ENCODE data around the gene ZNF836.
"Not testable (repeated sequence)": the region's sequence is repeated elsewhere in the genome, so short reads cannot be mapped to it uniquely, and the experiment has no call there.

The ZNF836 gene

GRCh38 chr19:52200755-52201391 is 29.5 kb upstream of the ZNF836 start:
- not testable (repeated sequence) for H3K4me3 ChIP-seq (ENCODE audit: low read length); H3K27ac ChIP-seq (ENCODE audit: low read length); H3K9me3 ChIP-seq (ENCODE audit: control insufficient read depth, insufficient read depth, low read length); H3K27me3 ChIP-seq (ENCODE audit: control insufficient read depth, insufficient read depth, low read length); H3K4me1 ChIP-seq (ENCODE audit: control insufficient read depth, insufficient read depth, low read length); DNase-seq (ENCODE audit: low read depth, low spot score)
- H3K36me3 ChIP-seq (ENCODE audit: control insufficient read depth, insufficient read depth, low read length) = peaks cover 35% of the 10 kb centered on the region
- no CpG with 5 or more reads among the region's 17 CpGs for WGBS (ENCODE audit: insufficient coverage, insufficient read length)

DNA sequence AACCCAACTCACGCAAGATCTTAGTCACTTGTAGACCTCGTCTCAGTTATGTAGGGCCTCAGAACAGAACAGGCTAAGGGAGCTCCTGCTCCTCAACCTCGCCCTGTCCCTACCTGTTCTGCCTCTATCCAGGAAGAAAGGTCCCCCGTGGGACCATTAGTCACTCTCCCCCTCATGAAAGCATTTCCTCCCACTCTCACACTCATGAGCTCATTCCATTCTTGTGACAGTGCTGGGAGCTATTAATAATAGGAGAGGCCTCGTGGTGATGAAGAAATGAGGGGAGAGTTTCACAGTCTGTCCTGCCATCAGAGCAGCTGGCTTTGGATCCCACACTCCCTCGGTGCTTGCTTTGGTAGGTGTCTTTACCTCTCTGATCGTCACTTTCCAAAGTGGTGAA is 28.6 kb upstream of the ZNF836 start:
- no CpG with 5 or more reads among the region's 7 CpGs for WGBS (ENCODE audit: insufficient coverage, insufficient read length)
- Histone ChIP-seq H3K27ac (ENCODE audit: low read length) (no peak overlapping the region), H3K36me3 (ENCODE audit: control insufficient read depth, insufficient read depth, low read length) (peaks cover 33% of the 10 kb centered on the region; the same call in 1 of the 2 replicates), H3K4me1 (ENCODE audit: control insufficient read depth, insufficient read depth, low read length) (no peaks in the 10 kb centered on the region), H3K9me3 (ENCODE audit: control insufficient read depth, insufficient read depth, low read length) (no peaks in the 10 kb centered on the region), H3K27me3 (ENCODE audit: control insufficient read depth, insufficient read depth, low read length) (no peaks in the 10 kb centered on the region), H3K4me3 (ENCODE audit: low read length) (no peak overlapping the region)
- DNase-seq (ENCODE audit: low read depth, low spot score) = no peak

- no peak overlapping the region for H3K4me3 ChIP-seq (ENCODE audit: low read length)
- peaks cover 33% of the 10 kb centered on the region; the same call in 1 of the 2 replicates for H3K36me3 ChIP-seq (ENCODE audit: control insufficient read depth, insufficient read depth, low read length)
- H3K27ac ChIP-seq (ENCODE audit: low read length) = no peak overlapping the region
- no CpG with 5 or more reads among the region's 3 CpGs for WGBS (ENCODE audit: insufficient coverage, insufficient read length)
- H3K27me3 ChIP-seq (ENCODE audit: control insufficient read depth, insufficient read depth, low read length) = no peaks in the 10 kb centered on the region
- no peak for DNase-seq (ENCODE audit: low read depth, low spot score)
- H3K9me3 ChIP-seq (ENCODE audit: control insufficient read depth, insufficient read depth, low read length) = no peaks in the 10 kb centered on the region
- H3K4me1 ChIP-seq (ENCODE audit: control insufficient read depth, insufficient read depth, low read length) = no peaks in the 10 kb centered on the region
Observed at GRCh38 chr19:52198678-52199077, 27.3 kb upstream of the ZNF836 start.

- no peaks in the 10 kb centered on the region for H3K4me1 ChIP-seq (ENCODE audit: control insufficient read depth, insufficient read depth, low read length)
Observed at GRCh38 chr19:52197964-52198363, 26.5 kb upstream of the ZNF836 start.

GRCh38 chr19:52196256-52196967 is 25.0 kb upstream of the ZNF836 start:
- no CpG with 5 or more reads among the region's 5 CpGs for WGBS (ENCODE audit: insufficient coverage, insufficient read length)
- no peaks in the 10 kb centered on the region for H3K27me3 ChIP-seq (ENCODE audit: control insufficient read depth, insufficient read depth, low read length)
- DNase-seq (ENCODE audit: low read depth, low spot score) = no peak
- H3K27ac ChIP-seq (ENCODE audit: low read length) = no peak overlapping the region
- H3K4me1 ChIP-seq (ENCODE audit: control insufficient read depth, insufficient read depth, low read length) = no peaks in the 10 kb centered on the region
- no peaks in the 10 kb centered on the region for H3K9me3 ChIP-seq (ENCODE audit: control insufficient read depth, insufficient read depth, low read length)
- no peak overlapping the region for H3K4me3 ChIP-seq (ENCODE audit: low read length)
- H3K36me3 ChIP-seq (ENCODE audit: control insufficient read depth, insufficient read depth, low read length) = peaks cover 12% of the 10 kb centered on the region; the same call in 1 of the 2 replicates

More at GRCh38 chr19:52197964-52198363, 26.5 kb upstream of the ZNF836 start:
- Histone ChIP-seq H3K4me3 (ENCODE audit: low read length) (no peak overlapping the region), H3K27ac (ENCODE audit: low read length) (no peak overlapping the region), H3K36me3 (ENCODE audit: control insufficient read depth, insufficient read depth, low read length) (peaks cover 27% of the 10 kb centered on the region; the same call in 1 of the 2 replicates), H3K27me3 (ENCODE audit: control insufficient read depth, insufficient read depth, low read length) (no peaks in the 10 kb centered on the region), H3K9me3 (ENCODE audit: control insufficient read depth, insufficient read depth, low read length) (no peaks in the 10 kb centered on the region)
- no CpG with 5 or more reads among the region's 3 CpGs for WGBS (ENCODE audit: insufficient coverage, insufficient read length)
- no peak for DNase-seq (ENCODE audit: low read depth, low spot score)

DNA sequence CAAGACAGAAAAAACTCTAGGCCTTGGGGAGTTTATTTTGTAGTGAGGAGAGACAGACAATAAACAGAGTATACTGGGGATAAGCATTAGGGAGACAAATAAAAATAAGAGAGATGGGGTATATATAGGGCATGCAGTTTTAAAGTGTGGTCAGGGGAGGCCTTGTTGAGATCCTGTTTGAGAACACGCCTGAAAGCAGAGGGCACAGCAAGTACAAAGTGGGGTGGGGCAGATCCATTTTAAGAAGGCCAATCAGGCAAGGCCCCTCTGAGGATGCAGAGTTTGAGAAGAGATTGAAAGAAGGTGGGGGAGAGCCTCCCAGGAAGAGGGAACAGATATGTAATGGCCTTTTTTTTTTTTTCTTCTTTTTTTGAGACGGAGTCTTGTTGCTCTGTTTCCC is 20.5 kb upstream of the ZNF836 start:
- Histone ChIP-seq H3K4me3 (ENCODE audit: low read length) (no peak overlapping the region), H3K9me3 (ENCODE audit: control insufficient read depth, insufficient read depth, low read length) (no peaks in the 10 kb centered on the region), H3K4me1 (ENCODE audit: control insufficient read depth, insufficient read depth, low read length) (no peaks in the 10 kb centered on the region; the same call in 1 of the 2 replicates), H3K27ac (ENCODE audit: low read length) (no peak overlapping the region), H3K36me3 (ENCODE audit: control insufficient read depth, insufficient read depth, low read length) (peaks cover 6% of the 10 kb centered on the region; the same call in 1 of the 2 replicates), H3K27me3 (ENCODE audit: control insufficient read depth, insufficient read depth, low read length) (no peaks in the 10 kb centered on the region)
- no CpG with 5 or more reads among the region's 2 CpGs for WGBS (ENCODE audit: insufficient coverage, insufficient read length)
- DNase-seq (ENCODE audit: low read depth, low spot score) = no peak

DNA sequence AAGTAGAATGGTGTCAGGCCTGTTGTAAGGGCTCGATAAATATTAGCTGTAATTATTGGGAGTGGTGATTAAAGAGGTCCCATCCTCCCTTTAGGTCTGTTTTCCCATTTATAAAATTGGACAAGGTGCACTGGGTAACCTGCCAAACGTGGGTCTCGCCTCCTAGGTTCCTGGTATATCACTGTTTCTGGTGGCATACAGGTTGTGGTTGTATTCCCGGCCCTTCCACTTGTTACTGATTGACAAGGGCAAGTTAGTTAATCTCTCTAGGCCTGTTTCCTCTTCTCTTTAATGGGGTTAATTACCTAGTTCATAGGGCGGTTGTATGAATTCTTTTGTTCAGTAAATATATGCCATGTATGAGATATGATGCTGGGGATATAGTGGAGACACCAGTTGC is 20.0 kb upstream of the ZNF836 start:
- no peak overlapping the region for H3K27ac ChIP-seq (ENCODE audit: low read length)
- peaks cover 3% of the 10 kb centered on the region; the same call in 1 of the 2 replicates for H3K36me3 ChIP-seq (ENCODE audit: control insufficient read depth, insufficient read depth, low read length)
- no peaks in the 10 kb centered on the region; the same call in 1 of the 2 replicates for H3K4me1 ChIP-seq (ENCODE audit: control insufficient read depth, insufficient read depth, low read length)
- no peaks in the 10 kb centered on the region for H3K27me3 ChIP-seq (ENCODE audit: control insufficient read depth, insufficient read depth, low read length)
- H3K9me3 ChIP-seq (ENCODE audit: control insufficient read depth, insufficient read depth, low read length) = no peaks in the 10 kb centered on the region
- no CpG with 5 or more reads among the region's 5 CpGs for WGBS (ENCODE audit: insufficient coverage, insufficient read length)
- DNase-seq (ENCODE audit: low read depth, low spot score) = no peak
- peak overlapping the region; percentile 94; the same call in 1 of the 2 replicates for H3K4me3 ChIP-seq (ENCODE audit: low read length)

DNA sequence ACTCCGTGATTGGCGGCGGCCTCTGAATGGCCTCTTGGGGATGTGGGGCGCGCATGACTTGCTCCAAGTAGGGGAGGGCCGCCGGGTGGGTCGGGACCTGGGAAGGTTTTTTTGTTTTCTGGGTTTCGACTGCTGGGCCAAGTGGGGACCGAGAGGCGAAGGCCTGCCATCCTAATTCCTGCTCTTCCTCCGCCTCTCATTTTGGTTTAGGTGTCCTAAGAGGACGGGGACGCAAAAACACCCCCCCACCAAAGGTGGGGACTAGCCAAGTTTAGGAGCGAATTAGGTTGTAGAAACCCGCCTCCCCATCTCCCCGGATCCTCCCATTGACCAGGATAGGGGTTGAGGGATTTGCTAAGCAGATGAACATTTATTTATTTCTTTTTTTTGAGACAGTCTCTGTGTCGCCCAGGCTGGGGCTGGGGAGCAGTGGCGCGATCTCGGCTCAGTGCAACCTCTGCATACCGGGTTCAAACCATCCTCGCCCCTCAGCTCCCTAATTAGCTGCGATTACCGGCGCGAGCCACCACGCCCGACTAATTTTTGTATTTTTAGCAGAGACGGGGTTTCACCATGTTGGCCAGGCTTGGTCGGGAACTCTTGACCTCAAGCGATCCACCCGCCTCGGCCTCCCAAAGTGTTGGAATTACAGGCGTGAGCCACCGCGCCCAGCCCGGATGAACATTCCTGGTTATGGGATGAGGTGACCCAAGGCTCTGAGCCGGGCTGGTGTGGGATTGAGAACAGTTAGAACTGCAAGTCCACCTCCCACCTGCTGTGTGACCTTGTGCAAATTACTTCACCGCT is 19.3 kb upstream of the ZNF836 start:
- Histone ChIP-seq H3K9me3 (ENCODE audit: control insufficient read depth, insufficient read depth, low read length) (no peaks in the 10 kb centered on the region), H3K27me3 (ENCODE audit: control insufficient read depth, insufficient read depth, low read length) (no peaks in the 10 kb centered on the region), H3K27ac (ENCODE audit: low read length) (no peak overlapping the region), H3K36me3 (ENCODE audit: control insufficient read depth, insufficient read depth, low read length) (peaks cover 3% of the 10 kb centered on the region; the same call in 1 of the 2 replicates), H3K4me3 (ENCODE audit: low read length) (peak overlapping the region; percentile 94), H3K4me1 (ENCODE audit: control insufficient read depth, insufficient read depth, low read length) (no peaks in the 10 kb centered on the region; the same call in 1 of the 2 replicates)
- DNase-seq (ENCODE audit: low read depth, low spot score) = no peak
- no CpG with 5 or more reads among the region's 40 CpGs for WGBS (ENCODE audit: insufficient coverage, insufficient read length)

- Histone ChIP-seq H3K27me3 (ENCODE audit: control insufficient read depth, insufficient read depth, low read length) (no peaks in the 10 kb centered on the region), H3K36me3 (ENCODE audit: control insufficient read depth, insufficient read depth, low read length) (no peaks in the 10 kb centered on the region), H3K4me3 (ENCODE audit: low read length) (peak within 1 kb of the TSS; percentile 94), H3K27ac (ENCODE audit: low read length) (no peak within 1 kb of the TSS), H3K4me1 (ENCODE audit: control insufficient read depth, insufficient read depth, low read length) (no peaks in the 10 kb centered on the region; the same call in 1 of the 2 replicates), H3K9me3 (ENCODE audit: control insufficient read depth, insufficient read depth, low read length) (no peaks in the 10 kb centered on the region)
- peak; percentile 100 for DNase-seq (ENCODE audit: low read depth, low spot score)
- whole genome bisulfite sequencing (ENCODE audit: insufficient coverage, insufficient read length) = no CpG with 5 or more reads among the region's 70 CpGs
Observed at GRCh38 chr19:52189735-52190486, 18.5 kb upstream of the ZNF836 start, which contains the start of gene PPP2R1A. TSS of gene PPP2R1A (plus strand) at chr19:52190052. CDS start at chr19:52190097, 45 bp downstream.

Measured in iPS DF 6.9 (cell line).